Measurements from ENCODE around the gene FAAP100.

Gene FAAP100, protein sequence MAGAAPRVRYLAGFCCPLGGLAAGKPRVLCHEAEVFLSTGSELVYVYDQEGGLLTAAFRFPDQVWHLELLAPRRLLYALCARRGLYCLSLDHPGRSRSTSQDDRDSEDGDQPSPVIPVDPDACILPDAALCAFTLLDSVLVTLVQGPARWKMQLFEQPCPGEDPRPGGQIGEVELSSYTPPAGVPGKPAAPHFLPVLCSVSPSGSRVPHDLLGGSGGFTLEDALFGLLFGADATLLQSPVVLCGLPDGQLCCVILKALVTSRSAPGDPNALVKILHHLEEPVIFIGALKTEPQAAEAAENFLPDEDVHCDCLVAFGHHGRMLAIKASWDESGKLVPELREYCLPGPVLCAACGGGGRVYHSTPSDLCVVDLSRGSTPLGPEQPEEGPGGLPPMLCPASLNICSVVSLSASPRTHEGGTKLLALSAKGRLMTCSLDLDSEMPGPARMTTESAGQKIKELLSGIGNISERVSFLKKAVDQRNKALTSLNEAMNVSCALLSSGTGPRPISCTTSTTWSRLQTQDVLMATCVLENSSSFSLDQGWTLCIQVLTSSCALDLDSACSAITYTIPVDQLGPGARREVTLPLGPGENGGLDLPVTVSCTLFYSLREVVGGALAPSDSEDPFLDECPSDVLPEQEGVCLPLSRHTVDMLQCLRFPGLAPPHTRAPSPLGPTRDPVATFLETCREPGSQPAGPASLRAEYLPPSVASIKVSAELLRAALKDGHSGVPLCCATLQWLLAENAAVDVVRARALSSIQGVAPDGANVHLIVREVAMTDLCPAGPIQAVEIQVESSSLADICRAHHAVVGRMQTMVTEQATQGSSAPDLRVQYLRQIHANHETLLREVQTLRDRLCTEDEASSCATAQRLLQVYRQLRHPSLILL

DNA sequence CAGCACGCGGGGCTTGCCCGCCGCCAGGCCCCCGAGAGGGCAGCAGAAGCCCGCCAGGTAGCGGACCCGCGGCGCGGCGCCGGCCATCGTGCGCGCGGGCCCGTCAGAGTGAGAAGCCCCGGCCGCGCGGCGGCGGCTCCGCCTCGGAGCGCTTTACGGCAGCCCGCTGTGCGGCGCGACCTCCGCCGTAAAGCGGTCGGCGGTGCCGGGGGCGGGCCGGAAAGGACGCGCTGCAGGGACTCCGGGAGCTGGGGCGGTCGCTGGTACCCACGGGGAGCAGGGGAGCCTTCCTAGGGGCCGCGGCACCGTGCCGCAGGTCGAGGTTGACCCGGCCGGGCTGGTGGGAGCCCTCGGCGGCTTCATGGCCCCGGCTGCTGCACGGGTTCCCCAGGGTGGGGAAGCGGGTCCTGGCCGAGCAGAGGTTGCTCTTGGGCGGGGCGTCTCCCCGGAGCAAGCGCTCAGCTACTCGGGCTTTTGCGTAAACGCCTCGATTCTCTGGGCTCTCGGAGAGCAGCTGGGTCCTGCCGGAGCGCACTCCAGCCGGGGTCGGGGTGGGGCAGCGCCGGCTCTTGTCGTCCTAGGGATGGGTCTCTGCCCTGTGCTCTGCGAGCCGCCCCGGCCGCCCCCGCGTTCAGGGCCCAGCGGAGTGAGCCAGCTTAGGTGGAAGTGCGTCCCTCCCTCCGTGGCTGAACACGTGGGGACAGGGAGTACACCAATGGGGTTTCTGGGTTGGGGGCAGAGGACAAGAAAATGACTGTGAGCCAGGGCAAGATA lies at the start of gene FAAP100:
Gene FAAP100 (minus strand): TSS at position 110 of the 774 bp plus-strand sequence. CDS start 23 bp downstream, at position 87.
- TF ChIP-seq CTCF (IDR thresholded peaks at IDR 0.05; ENCODE audit: insufficient read depth, low read depth, low read length, missing control alignments): no peak
- peak; percentile 86 for DNase-seq (ENCODE audit: low read depth)
- peak within 1 kb of the TSS; percentile 82 for H3K4me3 ChIP-seq (ENCODE audit: low read length)

DNA sequence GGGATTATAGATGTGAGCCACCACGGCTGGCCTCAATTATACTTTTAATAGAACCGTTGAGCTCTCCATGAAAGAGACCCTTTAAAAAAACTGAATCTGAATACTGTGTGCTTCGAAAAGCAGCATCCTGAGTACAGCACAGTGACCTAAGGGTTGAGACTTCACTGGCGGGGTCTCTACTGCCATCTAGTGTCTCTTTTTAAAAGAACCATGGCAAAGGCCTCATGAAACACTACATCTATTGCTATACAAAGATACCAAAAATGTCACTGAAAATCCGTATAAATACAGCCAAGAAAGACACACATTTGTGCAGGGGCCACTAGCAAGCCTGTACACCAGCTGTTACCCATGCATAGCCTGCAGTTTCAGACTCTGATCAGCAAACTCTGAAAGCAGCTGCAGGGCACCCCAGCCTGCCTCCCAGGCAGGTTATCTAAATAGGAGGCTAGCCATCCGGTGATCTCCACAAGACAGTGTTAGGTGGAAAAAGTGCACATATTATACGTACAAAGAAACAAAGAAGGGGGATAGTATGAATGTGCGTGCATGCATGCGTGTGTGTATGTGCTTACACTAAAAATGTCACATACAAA lies 49.5 kb upstream of the FAAP100 start:
- peak; percentile 84 for TF ChIP-seq CTCF (IDR thresholded peaks at IDR 0.05; ENCODE audit: insufficient read depth, low read depth, low read length, missing control alignments)
- H3K4me3 ChIP-seq (ENCODE audit: low read length): no peak overlapping the region
- peak; percentile 75 for DNase-seq (ENCODE audit: low read depth)

- TF ChIP-seq CTCF (IDR thresholded peaks at IDR 0.05; ENCODE audit: insufficient read depth, low read depth, low read length, missing control alignments): no peak
- no peak overlapping the region for H3K4me3 ChIP-seq (ENCODE audit: low read length)
- no peak for DNase-seq (ENCODE audit: low read depth)
These were observed 47.8 kb upstream of the FAAP100 start for GRCh38 chr17:81599719-81600486.

DNA sequence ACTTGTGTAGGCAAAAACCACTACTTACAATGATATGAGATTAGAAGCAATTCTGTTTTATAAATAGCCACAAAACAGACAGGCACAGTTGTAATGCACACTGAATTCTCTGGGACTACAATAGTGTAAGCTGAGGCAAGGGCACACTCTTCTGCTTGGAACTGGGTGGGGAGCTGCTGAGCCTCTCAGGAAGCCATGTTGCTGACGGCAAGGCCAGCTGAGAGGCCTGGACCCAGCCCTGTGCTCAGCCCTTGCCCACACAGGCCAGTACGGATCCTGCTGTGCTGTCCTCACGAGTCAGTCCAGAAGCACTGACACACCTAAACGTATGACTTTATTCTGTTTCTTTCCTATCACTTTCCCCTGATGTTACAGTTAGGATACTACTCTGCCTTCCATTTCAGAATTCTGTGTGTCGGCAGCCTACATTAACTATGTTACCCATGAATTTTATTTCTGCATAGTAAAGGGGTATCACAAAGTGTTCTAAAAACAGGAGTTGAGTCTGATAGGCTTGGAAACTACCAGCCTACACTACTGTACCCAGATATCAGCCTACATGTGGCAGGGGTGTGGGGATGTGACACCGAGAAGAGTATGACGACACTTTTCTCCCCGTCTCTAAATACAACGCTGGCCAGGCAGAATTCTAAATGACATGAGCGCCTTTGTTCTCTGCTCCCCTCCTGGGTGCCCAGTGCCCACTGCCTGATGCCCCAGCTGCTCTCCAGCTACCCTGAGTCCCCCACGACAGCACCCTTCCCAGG lies 41.1 kb upstream of the FAAP100 start:
- no peak for TF ChIP-seq CTCF (IDR thresholded peaks at IDR 0.05; ENCODE audit: insufficient read depth, low read depth, low read length, missing control alignments)
- no peak overlapping the region for H3K4me3 ChIP-seq (ENCODE audit: low read length)
- no peak for DNase-seq (ENCODE audit: low read depth)

DNA sequence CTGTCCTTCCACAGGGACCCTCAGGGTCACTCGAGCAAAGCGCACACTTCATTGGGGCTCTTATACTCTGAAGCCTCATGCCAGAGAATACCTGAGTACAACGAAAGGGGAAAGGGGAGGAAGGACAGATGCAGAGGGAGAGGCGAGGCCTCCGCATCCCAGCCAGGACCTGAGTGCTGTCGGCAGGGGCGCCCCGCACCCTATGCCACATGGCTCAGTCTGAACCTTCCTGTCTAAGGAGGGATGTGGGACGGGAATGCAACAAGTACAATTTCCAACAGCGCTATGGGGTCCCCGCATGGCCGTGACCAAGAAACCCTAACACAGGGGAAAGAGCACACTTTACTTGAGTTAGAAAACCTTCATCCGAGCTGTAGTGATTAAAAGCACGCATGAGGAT lies 39.8 kb upstream of the FAAP100 start:
- DNase-seq (ENCODE audit: low read depth): no peak
- no peak for TF ChIP-seq CTCF (IDR thresholded peaks at IDR 0.05; ENCODE audit: insufficient read depth, low read depth, low read length, missing control alignments)
- no peak overlapping the region for H3K4me3 ChIP-seq (ENCODE audit: low read length)

Measured in epithelial cell of esophagus (primary cell).